NB4 (cell line): ENCODE results near the gene FMN1.

Experiments
- MAX ChIP-seq: IDR thresholded peaks from 2 replicates; pipeline ENCODE4 v1.6.1; 2011; ENCODE audit warnings: low read depth, low read length
- POLR2A ChIP-seq: IDR thresholded peaks from 2 replicates; pipeline ENCODE4 v1.6.1; 2011; ENCODE audit warnings: mild to moderate bottlenecking; ENCODE audit not compliant: insufficient read length; ENCODE audit errors: extremely low read depth

GRCh38 chr15:32723171-32723948 lies 471.2 kb downstream of the FMN1 start:
- TF ChIP-seq MAX (no peak), POLR2A (no peak)
